Posterior vena cava (tissue), 2 donors: ENCODE results near the gene DLGAP3. TPM values are rescaled to one million over a fixed set of nuclear protein-coding genes. Genes with fewer than 3 reads are reported as not detected.

Source experiments
- DNase-seq: peaks from one replicate; pipeline ENCODE4 v3.0.0-alpha.2; 2020; ENCODE audit warnings: low spot score
- intact Hi-C, 2 donors: fragments of 100-400 bp; cut with DNase I; formaldehyde crosslinking; loops; one replicate each; pipeline versions ENCODE4 v1.14.1 to v1.14.2; 2022 to 2023
- total RNA-seq, 2 donors: library from RNA; stranded (reverse); fragmentation: NEBNext Ultra II Directional; extraction: Animal tissue kit (Norgen Biotek cat#: 25700); gene quantifications; one replicate each; pipeline ENCODE4 v1.2.1, GENCODE V29; 2021
- donor health status: DM: yes; HTN: yes; CAD: no.
- donor health status: DM: yes; HTN: yes; CAD: no.

DLGAP3 gene
- total RNA-seq, 2 donors from 2014 or later: 0.37 to 0.57 TPM

- peak; percentile 88 for DNase-seq
Measured at GRCh38 chr1:34851431-34852105, 77.9 kb downstream of the DLGAP3 start.

GRCh38 chr1:34850382-34850781 is 79.1 kb downstream of the DLGAP3 start:
- no peak for DNase-seq
- intact Hi-C loops: loop anchor here (5.0 to 10.0 kb wide), 2 partner anchors 63 to 124 kb away; no protein-coding TSS in a partner anchor

More at GRCh38 chr1:34851431-34852105, 77.9 kb downstream of the DLGAP3 start:
- intact Hi-C loops: loop anchor here (5.0 to 10.0 kb wide), 2 partner anchors 64 to 123 kb away; no protein-coding TSS in a partner anchor

GRCh38 chr1:34847094-34847493 is 82.4 kb downstream of the DLGAP3 start:
- intact Hi-C loops: no loop called here

GRCh38 chr1:34846265-34846664 is 83.2 kb downstream of the DLGAP3 start:
- DNase-seq: peak; percentile 26
- intact Hi-C loops: no loop called here

More at GRCh38 chr1:34847094-34847493, 82.4 kb downstream of the DLGAP3 start:
- peak; percentile 55 for DNase-seq

GRCh38 chr1:34845131-34845901 is 84.1 kb downstream of the DLGAP3 start:
- intact Hi-C loops: no loop called here
- DNase-seq: peak; percentile 61

- intact Hi-C loops: no loop called here
Measured at GRCh38 chr1:34844252-34844634, 85.2 kb downstream of the DLGAP3 start.

GRCh38 chr1:34843392-34844251 is 85.8 kb downstream of the DLGAP3 start:
- intact Hi-C loops: no loop called here
- DNase-seq: peak; percentile 28

More at GRCh38 chr1:34844252-34844634, 85.2 kb downstream of the DLGAP3 start:
- DNase-seq: peak; percentile 45

- intact Hi-C loops: no loop called here
- DNase-seq: peak; percentile 44
Measured at GRCh38 chr1:34842952-34843371, 86.5 kb downstream of the DLGAP3 start.

- intact Hi-C loops: no loop called here
Measured at GRCh38 chr1:34842073-34842472, 87.4 kb downstream of the DLGAP3 start.

GRCh38 chr1:34840426-34840825 is 89.0 kb downstream of the DLGAP3 start:
- intact Hi-C loops: no loop called here
- no peak for DNase-seq

More at GRCh38 chr1:34842073-34842472, 87.4 kb downstream of the DLGAP3 start:
- no peak for DNase-seq

GRCh38 chr1:34839526-34840305 is 89.7 kb downstream of the DLGAP3 start:
- no peak for DNase-seq
- intact Hi-C loops: no loop called here

GRCh38 chr1:34833711-34834110 is 95.7 kb downstream of the DLGAP3 start:
- no peak for DNase-seq
- intact Hi-C loops: no loop called here

GRCh38 chr1:34831721-34832246 is 97.7 kb downstream of the DLGAP3 start:
- intact Hi-C loops: no loop called here
- peak; percentile 45 for DNase-seq

GRCh38 chr1:34829250-34829649 is 100.2 kb downstream of the DLGAP3 start:
- intact Hi-C loops: no loop called here
- peak; percentile 59 for DNase-seq

GRCh38 chr1:34828611-34829010 is 100.8 kb downstream of the DLGAP3 start:
- peak; percentile 24 for DNase-seq
- intact Hi-C loops: no loop called here

GRCh38 chr1:34827341-34827941 is 102.0 kb downstream of the DLGAP3 start:
- no peak for DNase-seq
- intact Hi-C loops: no loop called here

- peak; percentile 69 for DNase-seq
- intact Hi-C loops: no loop called here
Measured at GRCh38 chr1:34825455-34826091, 103.9 kb downstream of the DLGAP3 start.
